Thymus (tissue), 14 donors: ENCODE data around the gene MVB12A. TPM values are rescaled to one million over a fixed set of nuclear protein-coding genes. Genes with fewer than 3 reads are reported as not detected.

Experiments
- DNase-seq, 9 donors: peaks; one replicate each; pipeline ENCODE4 v3.0.0-alpha.2; 2013; ENCODE audit warnings: low spot score in 9 of 9, low read depth in 6 of 9, missing footprints in 1 of 9
- H3K27ac ChIP-seq, 2 donors: one replicate each; pipeline ENCODE4 v1.5.1; 2013; ENCODE audit warnings: control low read depth in 1 of 2, low read depth in 1 of 2, low read length in 1 of 2, mild to moderate bottlenecking in 1 of 2, moderate library complexity in 1 of 2
- H3K27me3 ChIP-seq, 2 donors: one replicate each; pipeline ENCODE4 v1.5.1; 2013; ENCODE audit warnings: low read length in 1 of 2; ENCODE audit not compliant: control insufficient read depth in 2 of 2, insufficient read depth in 1 of 2
- H3K36me3 ChIP-seq, 2 donors: one replicate each; pipeline ENCODE4 v1.5.1; 2013; ENCODE audit warnings: low read length in 1 of 2, mild to moderate bottlenecking in 1 of 2, moderate library complexity in 1 of 2; ENCODE audit not compliant: control insufficient read depth in 2 of 2, insufficient read depth in 2 of 2
- H3K4me1 ChIP-seq, 2 donors: one replicate each; pipeline ENCODE4 v1.5.1; 2013; ENCODE audit warnings: low read length in 2 of 2; ENCODE audit not compliant: control insufficient read depth in 2 of 2, insufficient read depth in 2 of 2
- H3K4me3 ChIP-seq, 2 donors: one replicate each; pipeline ENCODE4 v1.5.1; 2013; ENCODE audit warnings: low read length in 2 of 2, control low read depth in 1 of 2, mild to moderate bottlenecking in 1 of 2
- H3K9me3 ChIP-seq, 2 donors: one replicate each; pipeline ENCODE4 v1.5.1; 2013; ENCODE audit warnings: low read length in 1 of 2, mild to moderate bottlenecking in 1 of 2; ENCODE audit not compliant: control insufficient read depth in 2 of 2, insufficient read depth in 1 of 2
- WGBS: extraction: QIAGEN DNeasy Blood & Tissue Kit; methylation state at CpG from one replicate; pipeline ENCODE4 v1.1.7; 2013; 5-methylcytosine and 5-hydroxymethylcytosine counted together
- long read RNA-seq, 10 donors: transcript quantifications; one replicate each; lab custom pipeline, GENCODE V29; 2026
- polyA plus RNA-seq: library from polyadenylated mRNA; stranded (reverse); fragments of 200-250 nt; gene quantifications from one replicate; pipeline ENCODE4 v1.2.3, GENCODE V29; 2013
- total RNA-seq: library from RNA; stranded (reverse); fragments of 120-200 nt; gene quantifications from one replicate; pipeline ENCODE4 v1.2.4, GENCODE V29; 2013
- donor health status: healthy.

MVB12A gene
- total RNA-seq (27.8 TPM), polyA plus RNA-seq (56.8 TPM)
- long read RNA-seq, donor 1, partial matches to known transcripts = 0 of 3 reads
- long read RNA-seq, donor 1, other reads (novel, unspliced or antisense) = 0 of 3 reads
- long read RNA-seq, donor 2, transcript MVB12A-201 (9 exons, 2,223 nt) = major isoform, 22 of 24 reads
- long read RNA-seq, donor 2, partial matches to known transcripts = 0 of 24 reads
- long read RNA-seq, donor 2, other reads (novel, unspliced or antisense) = 0 of 24 reads
- long read RNA-seq, donor 3, transcript MVB12A-201 (9 exons, 2,223 nt) = major isoform, 35 of 38 reads
- long read RNA-seq, donor 3, partial matches to known transcripts = 0 of 38 reads
- long read RNA-seq, donor 3, other reads (novel, unspliced or antisense) = 0 of 38 reads
- long read RNA-seq, donor 4, transcript MVB12A-201 (9 exons, 2,223 nt) = major isoform, 15 of 17 reads
- long read RNA-seq, donor 4, partial matches to known transcripts = 0 of 17 reads
- long read RNA-seq, donor 4, other reads (novel, unspliced or antisense) = 0 of 17 reads
- long read RNA-seq, donor 5, transcript MVB12A-201 (9 exons, 2,223 nt) = major isoform, 29 of 69 reads
- long read RNA-seq, donor 5, partial matches to known transcripts = 18 of 69 reads
- long read RNA-seq, donor 5, other reads (novel, unspliced or antisense) = 18 of 69 reads
- long read RNA-seq, donor 6, transcript MVB12A-201 (9 exons, 2,223 nt) = major isoform, 15 of 17 reads
- long read RNA-seq, donor 6, partial matches to known transcripts = 0 of 17 reads
- long read RNA-seq, donor 6, other reads (novel, unspliced or antisense) = 0 of 17 reads
- long read RNA-seq, donor 7, transcript MVB12A-201 (9 exons, 2,223 nt) = major isoform, 11 of 11 reads
- long read RNA-seq, donor 7, partial matches to known transcripts = 0 of 11 reads
- long read RNA-seq, donor 7, other reads (novel, unspliced or antisense) = 0 of 11 reads
- long read RNA-seq, donor 8, transcript MVB12A-201 (9 exons, 2,223 nt) = major isoform, 7 of 9 reads
- long read RNA-seq, donor 8, partial matches to known transcripts = 0 of 9 reads
- long read RNA-seq, donor 8, other reads (novel, unspliced or antisense) = 0 of 9 reads
- long read RNA-seq, donor 9, transcript MVB12A-201 (9 exons, 2,223 nt) = major isoform, 7 of 7 reads
- long read RNA-seq, donor 9, partial matches to known transcripts = 0 of 7 reads
- long read RNA-seq, donor 9, other reads (novel, unspliced or antisense) = 0 of 7 reads
- long read RNA-seq, donor 10, transcript MVB12A-201 (9 exons, 2,223 nt) = major isoform, 11 of 14 reads
- long read RNA-seq, donor 10, partial matches to known transcripts = 0 of 14 reads
- long read RNA-seq, donor 10, other reads (novel, unspliced or antisense) = 0 of 14 reads

DNA sequence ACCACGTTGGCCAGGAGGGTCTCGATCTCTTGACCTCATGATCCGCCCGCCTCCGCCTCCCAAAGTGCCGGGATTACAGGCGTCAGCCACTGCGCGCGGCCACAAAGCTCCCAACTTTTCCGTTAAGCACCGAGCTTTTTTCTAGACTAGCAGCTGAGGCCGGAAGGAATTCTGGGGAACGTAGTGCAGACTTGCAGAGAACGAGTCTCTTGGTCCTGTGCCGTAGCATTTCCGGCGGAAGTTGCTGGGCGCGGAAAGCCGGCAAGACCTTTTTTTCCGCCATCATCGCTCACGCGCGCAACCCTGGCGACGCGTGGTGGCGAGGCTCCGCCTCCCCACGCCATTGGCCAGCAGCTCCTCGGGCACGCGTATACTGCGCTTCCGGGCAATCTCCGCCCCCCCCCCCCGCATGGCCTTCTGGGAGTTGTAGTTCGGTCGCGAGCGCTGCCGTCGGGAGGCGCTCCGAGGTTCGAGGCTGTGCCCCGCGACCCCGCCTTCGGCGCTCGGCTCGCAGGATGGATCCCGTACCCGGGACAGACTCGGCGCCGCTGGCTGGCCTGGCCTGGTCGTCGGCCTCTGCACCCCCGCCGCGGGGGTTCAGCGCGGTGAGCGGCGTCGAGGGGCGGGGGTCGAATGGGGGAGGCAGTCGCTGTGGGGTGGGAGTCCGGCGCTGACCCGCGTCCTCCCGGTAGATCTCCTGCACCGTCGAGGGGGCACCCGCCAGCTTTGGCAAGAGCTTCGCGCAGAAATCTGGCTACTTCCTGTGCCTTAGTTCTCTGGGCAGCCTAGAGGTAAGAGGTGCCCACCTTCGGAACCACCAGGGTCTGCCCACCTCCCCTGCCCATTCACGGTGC, at the start of gene MVB12A:
Gene MVB12A, plus strand, starts transcription at position 427 of the 854 bp plus-strand sequence. Its CDS starts 89 bp downstream, at position 516.
- peak; percentile 96 to 100 (median 99) for DNase-seq
- peaks cover 14 to 21% of the 10 kb centered on the region in 2 donors for H3K4me1 ChIP-seq
- peak within 1 kb of the TSS; percentile 78 to 87 for H3K27ac ChIP-seq
- no peaks in the 10 kb centered on the region for H3K27me3 ChIP-seq
- peaks cover 9 to 11% of the 10 kb centered on the region in 2 donors for H3K36me3 ChIP-seq
- peak within 1 kb of the TSS; percentile 68 to 86 for H3K4me3 ChIP-seq
- peaks cover 0 to 5% of the 10 kb centered on the region in 2 donors for H3K9me3 ChIP-seq
- WGBS = under 1% methylated on average over 85 of the region's 85 CpGs

DNA sequence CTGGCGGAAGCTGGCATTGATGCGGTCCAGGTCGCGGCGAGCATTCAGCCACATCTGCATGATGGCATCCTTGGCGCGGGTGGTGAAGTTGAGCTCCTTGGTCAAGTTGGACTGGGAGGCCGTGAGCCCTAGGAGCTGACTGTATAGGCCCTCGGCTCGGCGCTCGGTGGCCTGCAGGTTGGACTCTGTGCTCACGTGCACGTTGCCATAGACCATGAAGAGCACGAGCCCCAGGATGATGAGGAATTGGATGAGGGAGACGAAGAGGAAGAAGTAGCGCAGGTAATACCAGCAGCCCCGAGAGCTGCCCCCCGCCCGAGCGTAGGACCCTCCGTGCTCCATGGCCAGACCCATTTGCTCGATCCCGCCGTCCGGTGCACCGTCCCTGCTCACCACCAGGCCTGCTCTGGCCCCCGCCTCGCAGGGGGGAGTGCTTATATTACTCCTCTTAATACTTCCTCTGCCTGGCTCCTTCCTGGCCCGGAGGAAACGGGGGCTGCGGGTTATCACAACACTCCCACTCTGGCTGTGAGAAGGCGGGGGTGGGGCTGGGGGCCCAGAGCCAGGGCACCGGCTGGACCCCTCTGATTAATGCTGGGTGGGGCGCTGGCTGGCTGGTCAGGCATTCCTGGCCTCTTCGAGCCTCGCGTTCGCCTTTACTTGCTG, 42.8 kb upstream of the MVB12A start, which contains the start of gene PLVAP:
Gene PLVAP, minus strand, starts transcription at position 408 of the 666 bp plus-strand sequence. Its CDS starts 54 bp downstream, at position 354.
- H3K4me3 ChIP-seq = no peak within 1 kb of the TSS
- H3K4me1 ChIP-seq = peaks cover 0 to 28% of the 10 kb centered on the region in 2 donors
- no peak for DNase-seq
- H3K36me3 ChIP-seq = no peaks in the 10 kb centered on the region
- peaks cover 0 to 3% of the 10 kb centered on the region in 2 donors for H3K9me3 ChIP-seq
- H3K27ac ChIP-seq = no peak within 1 kb of the TSS
- WGBS = 58% methylated on average over 39 of the region's 39 CpGs
- peaks cover 2 to 12% of the 10 kb centered on the region in 2 donors for H3K27me3 ChIP-seq

DNA sequence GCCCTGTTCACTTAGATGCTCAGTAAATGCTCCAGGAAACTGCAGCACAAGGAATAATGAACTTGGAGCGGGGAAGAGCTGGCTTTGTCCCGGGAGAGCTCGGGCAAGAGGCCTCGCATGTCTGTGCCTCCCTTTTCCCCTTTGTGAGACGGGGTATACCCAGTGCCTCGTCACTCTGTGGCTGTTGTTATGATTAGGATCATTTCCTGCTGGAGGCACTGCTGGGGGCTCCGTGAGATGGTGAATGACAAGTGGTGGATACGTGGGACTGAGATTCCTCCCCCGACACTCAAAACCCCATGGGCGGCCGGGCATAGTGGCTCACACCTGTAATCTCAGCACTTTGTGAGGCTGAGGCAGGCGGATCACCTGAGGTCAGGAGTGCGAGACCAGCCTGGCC, 41.6 kb upstream of the MVB12A start:
- H3K27ac ChIP-seq = no peak overlapping the region

DNA sequence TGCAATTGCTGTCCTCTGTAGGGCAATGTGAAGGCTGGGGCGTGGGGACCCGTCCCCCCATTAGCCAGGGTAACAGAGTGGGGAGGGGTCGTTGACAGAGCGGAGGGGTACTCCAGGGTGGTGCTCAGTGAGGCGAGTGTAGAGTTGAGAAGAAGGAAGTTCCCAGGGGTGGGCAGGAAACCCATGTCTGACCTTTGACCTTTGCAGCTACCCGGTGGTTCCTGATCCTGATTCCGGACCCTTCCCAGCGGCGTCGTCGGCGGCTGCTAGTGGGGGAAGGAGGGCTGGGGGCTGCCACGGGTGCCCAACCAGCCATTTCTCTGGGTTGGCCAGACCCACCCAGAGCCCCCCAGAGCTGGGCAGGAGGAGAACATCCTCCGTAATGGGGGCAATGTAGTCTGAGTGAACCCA, 40.6 kb upstream of the MVB12A start:
- no peak overlapping the region for H3K4me3 ChIP-seq
- no peaks in the 10 kb centered on the region for H3K36me3 ChIP-seq
- H3K9me3 ChIP-seq = peaks cover 0 to 3% of the 10 kb centered on the region in 2 donors
- WGBS = 51% methylated on average over 14 of the region's 14 CpGs
- H3K27ac ChIP-seq = no peak overlapping the region
- DNase-seq = peak in 1 of 9 donors; percentile 15
- peaks cover 4 to 36% of the 10 kb centered on the region in 2 donors for H3K4me1 ChIP-seq
- peaks cover 2 to 12% of the 10 kb centered on the region in 2 donors for H3K27me3 ChIP-seq

More for the DNA sequence above, 41.6 kb upstream of the MVB12A start:
- H3K4me1 ChIP-seq = peaks cover 4 to 36% of the 10 kb centered on the region in 2 donors
- no peaks in the 10 kb centered on the region for H3K36me3 ChIP-seq
- WGBS = 45% methylated on average over 13 of the region's 13 CpGs
- H3K9me3 ChIP-seq = peaks cover 0 to 3% of the 10 kb centered on the region in 2 donors
- no peak for DNase-seq
- no peak overlapping the region for H3K4me3 ChIP-seq
- peaks cover 2 to 12% of the 10 kb centered on the region in 2 donors for H3K27me3 ChIP-seq

DNA sequence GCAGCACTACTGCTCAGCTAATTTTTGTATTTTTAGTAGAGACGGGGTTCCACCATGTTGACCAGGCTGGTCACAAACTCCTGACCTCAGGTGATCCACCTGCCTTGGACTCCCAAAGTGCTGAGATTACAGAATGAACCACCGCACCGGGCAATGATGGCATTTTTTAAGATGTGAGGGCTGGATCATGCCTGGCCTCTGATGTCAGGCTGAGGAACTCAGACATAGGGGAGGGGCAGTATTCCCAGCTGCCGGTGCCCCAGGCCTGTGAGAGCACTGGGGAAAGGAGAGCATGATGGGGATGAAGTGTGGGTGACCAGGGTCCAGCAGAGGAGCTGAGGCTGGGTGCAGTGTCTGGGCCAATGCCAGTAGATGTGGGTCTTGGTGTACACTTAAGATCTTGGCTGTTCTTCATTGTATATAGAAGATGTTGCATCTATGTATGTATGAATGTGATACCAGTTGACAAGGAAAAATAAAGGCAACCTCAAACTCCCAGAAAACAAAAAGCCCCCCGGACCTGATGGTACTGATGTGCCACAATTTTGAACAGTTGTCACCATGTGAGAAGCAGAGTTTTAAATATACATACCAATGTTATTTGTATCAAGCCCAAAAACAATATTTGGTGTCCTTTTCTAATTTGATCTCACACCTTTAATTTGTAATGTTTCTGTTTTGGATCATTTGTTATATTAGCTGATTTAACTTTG, 39.3 kb upstream of the MVB12A start:
- Histone ChIP-seq H3K4me3 (no peak overlapping the region), H3K9me3 (peaks cover 0 to 3% of the 10 kb centered on the region in 2 donors), H3K36me3 (no peaks in the 10 kb centered on the region), H3K27ac (no peak overlapping the region), H3K4me1 (peaks cover 4 to 36% of the 10 kb centered on the region in 2 donors), H3K27me3 (peaks cover 2 to 12% of the 10 kb centered on the region in 2 donors)
- no peak for DNase-seq
- WGBS = 98% methylated on average over 5 of the region's 5 CpGs

DNA sequence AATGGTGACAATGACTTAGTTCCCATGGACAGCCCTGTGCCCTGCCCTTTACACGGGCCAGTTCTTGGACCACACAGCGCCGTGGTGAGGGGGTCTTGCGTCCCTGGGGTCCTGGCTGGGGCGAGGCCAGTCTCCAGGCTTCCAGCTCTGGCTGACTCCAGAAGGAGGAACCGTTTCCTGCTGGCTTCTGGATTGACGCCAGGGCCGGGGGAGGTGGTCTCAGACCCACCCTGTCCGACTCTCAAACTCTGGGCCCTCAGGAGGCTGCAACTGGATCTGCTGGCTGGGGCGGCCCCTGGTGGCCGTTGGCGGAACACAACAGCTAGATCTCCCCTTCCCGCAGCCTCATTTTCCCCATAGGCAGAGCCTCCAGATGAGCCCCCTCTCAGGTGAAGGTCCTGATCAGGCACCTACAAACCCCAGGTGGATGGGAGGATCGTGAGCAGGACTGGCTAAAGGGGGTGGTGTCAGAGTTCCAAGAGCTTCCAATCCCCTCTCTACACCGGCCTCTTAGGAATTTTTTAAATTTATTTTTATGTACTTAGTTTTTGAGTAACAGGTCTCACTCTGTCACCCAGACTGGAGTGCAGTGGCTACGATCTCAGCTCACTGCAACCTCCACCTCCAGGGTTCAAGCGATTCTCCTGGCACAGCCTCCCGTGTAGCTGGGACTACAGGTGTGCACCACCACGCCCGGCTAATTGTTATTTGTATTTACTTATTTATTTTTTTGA, 33.8 kb upstream of the MVB12A start:
- WGBS = 48% methylated on average over 20 of the region's 20 CpGs
- Histone ChIP-seq H3K27ac (no peak overlapping the region), H3K36me3 (no peaks in the 10 kb centered on the region), H3K9me3 (peaks cover 0 to 9% of the 10 kb centered on the region in 2 donors), H3K4me1 (peaks cover 6 to 17% of the 10 kb centered on the region in 2 donors), H3K27me3 (peaks cover 12 to 27% of the 10 kb centered on the region in 2 donors), H3K4me3 (no peak overlapping the region)
- peak in 3 of 9 donors; percentile 53 to 68 (median 68) for DNase-seq

DNA sequence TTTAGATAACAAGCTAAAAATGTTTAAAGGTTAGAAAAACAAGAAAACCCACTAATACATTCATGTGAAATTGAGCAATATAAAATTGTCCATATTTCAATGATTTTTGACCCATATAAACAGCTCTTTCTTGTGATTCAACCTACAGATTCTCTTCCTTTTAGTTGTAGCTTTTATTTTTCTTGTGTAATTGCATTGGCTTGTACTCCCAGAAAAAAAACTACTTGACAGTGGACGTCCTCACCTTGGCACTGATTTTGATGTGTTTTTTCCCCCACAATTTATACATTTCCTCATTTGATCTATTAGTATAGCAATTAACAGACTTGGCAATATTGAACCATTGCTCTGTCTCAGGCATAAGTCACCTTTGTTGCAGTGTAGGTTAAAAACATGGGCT, 30.6 kb upstream of the MVB12A start:
- peaks cover 6 to 17% of the 10 kb centered on the region in 2 donors for H3K4me1 ChIP-seq
- WGBS = 95% methylated on average over 1 of the region's 1 CpG
- no peak overlapping the region for H3K27ac ChIP-seq
- H3K27me3 ChIP-seq = peaks cover 17 to 35% of the 10 kb centered on the region in 2 donors
- H3K4me3 ChIP-seq = no peak overlapping the region
- H3K36me3 ChIP-seq = no peaks in the 10 kb centered on the region
- no peak for DNase-seq
- H3K9me3 ChIP-seq = peaks cover 0 to 9% of the 10 kb centered on the region in 2 donors
